ENCODE measurements around the gene ETNPPL. TPM values are rescaled to one million over a fixed set of nuclear protein-coding genes. Genes with fewer than 3 reads are reported as not detected.

ETNPPL gene
- total and polyA plus RNA-seq, 2 donors (not counting 3 experiments of a cell fraction or from before 2014, with no cell fraction given), result not detected

DNA sequence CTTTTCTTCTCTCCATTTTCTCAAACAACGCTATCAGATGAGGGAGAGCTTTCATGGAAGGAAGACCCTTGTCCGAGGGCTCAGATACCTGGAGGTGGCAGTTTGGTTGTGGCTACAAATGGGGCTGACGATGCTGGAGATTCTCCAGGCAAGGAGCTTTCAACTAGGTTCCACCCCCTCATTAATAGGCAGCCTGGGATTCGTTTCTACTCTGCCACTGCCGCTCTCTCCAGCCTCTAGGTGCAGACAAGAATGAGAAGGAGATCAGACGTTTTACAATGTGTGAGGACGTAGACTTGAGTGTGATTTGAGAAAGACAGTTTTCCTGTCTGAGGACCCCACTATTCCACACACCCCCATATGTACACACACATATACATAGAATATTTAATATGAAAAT lies 53.1 kb downstream of the ETNPPL start:
- TF ChIP-seq, protein P1, sequence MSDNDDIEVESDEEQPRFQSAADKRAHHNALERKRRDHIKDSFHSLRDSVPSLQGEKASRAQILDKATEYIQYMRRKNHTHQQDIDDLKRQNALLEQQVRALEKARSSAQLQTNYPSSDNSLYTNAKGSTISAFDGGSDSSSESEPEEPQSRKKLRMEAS (IDR thresholded peaks at IDR 0.05; ENCODE audit: insufficient read depth, insufficient read length), result no peak
- TF ChIP-seq JUN (IDR thresholded peaks at IDR 0.05; ENCODE audit: borderline replicate concordance, insufficient read depth, insufficient read length, low read depth) (no peak), FOS (IDR thresholded peaks at IDR 0.05; ENCODE audit: borderline replicate concordance, insufficient read depth, low read length) (no peak), EZH2 (IDR thresholded peaks at IDR 0.05; ENCODE audit: borderline replicate concordance, low read depth, low read length, severe bottlenecking) (no peak), GATA2 (IDR thresholded peaks at IDR 0.05; ENCODE audit: insufficient read depth, insufficient read length, low read depth, low read length) (no peak), POLR2AphosphoS5 (IDR thresholded peaks at IDR 0.05; ENCODE audit: insufficient read depth, low read depth, low read length) (no peak), POLR2A (IDR thresholded peaks at IDR 0.05; ENCODE audit: low read depth, low read length) (no peak), MYC (IDR thresholded peaks at IDR 0.05; ENCODE audit: low read depth, low read length) (no peak)
- TF ChIP-seq, protein P2, sequence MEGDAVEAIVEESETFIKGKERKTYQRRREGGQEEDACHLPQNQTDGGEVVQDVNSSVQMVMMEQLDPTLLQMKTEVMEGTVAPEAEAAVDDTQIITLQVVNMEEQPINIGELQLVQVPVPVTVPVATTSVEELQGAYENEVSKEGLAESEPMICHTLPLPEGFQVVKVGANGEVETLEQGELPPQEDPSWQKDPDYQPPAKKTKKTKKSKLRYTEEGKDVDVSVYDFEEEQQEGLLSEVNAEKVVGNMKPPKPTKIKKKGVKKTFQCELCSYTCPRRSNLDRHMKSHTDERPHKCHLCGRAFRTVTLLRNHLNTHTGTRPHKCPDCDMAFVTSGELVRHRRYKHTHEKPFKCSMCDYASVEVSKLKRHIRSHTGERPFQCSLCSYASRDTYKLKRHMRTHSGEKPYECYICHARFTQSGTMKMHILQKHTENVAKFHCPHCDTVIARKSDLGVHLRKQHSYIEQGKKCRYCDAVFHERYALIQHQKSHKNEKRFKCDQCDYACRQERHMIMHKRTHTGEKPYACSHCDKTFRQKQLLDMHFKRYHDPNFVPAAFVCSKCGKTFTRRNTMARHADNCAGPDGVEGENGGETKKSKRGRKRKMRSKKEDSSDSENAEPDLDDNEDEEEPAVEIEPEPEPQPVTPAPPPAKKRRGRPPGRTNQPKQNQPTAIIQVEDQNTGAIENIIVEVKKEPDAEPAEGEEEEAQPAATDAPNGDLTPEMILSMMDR (IDR thresholded peaks at IDR 0.05; ENCODE audit: extremely low read depth in 1 of 2, insufficient read depth in 1 of 2, low read depth in 1 of 2, low read length in 2 of 2), result no peak
- Histone ChIP-seq H3K27me3 (ENCODE audit: control insufficient read depth in 2 of 2, insufficient read depth in 2 of 2, low read length in 2 of 2) (peaks cover 0 to 2% of the 10 kb centered on the region in 2 experiments), H3K4me2 (ENCODE audit: insufficient read depth, low read length) (no peak overlapping the region), H3K9ac (replicated peaks; ENCODE audit: extremely low read depth, insufficient read depth, low read length) (no peak overlapping the region), H3K9me1 (replicated peaks; ENCODE audit: control insufficient read depth, extremely low read depth, insufficient read depth, low read length) (no peaks in the 10 kb centered on the region), H3K79me2 (ENCODE audit: control insufficient read depth, insufficient read depth, low read length) (no peaks in the 10 kb centered on the region), H3K36me3 (ENCODE audit: control insufficient read depth in 2 of 2, extremely low read depth in 1 of 2, insufficient read depth in 2 of 2, low read length in 2 of 2) (no peaks in the 10 kb centered on the region), H3K9me3 (replicated peaks; ENCODE audit: control insufficient read depth, insufficient read depth, low read length) (no peaks in the 10 kb centered on the region), H2AFZ (ENCODE audit: low read depth, low read length) (no peak overlapping the region), H3K4me3 (replicated peaks in 1 of 3; ENCODE audit: insufficient read depth in 1 of 3, low read depth in 1 of 3, low read length in 3 of 3) (no peak overlapping the region), H3K27ac (ENCODE audit: insufficient read depth, low read depth, low read length) (no peak overlapping the region), H4K20me1 (replicated peaks; ENCODE audit: control insufficient read depth, extremely low read depth, insufficient read depth, low read length) (no peaks in the 10 kb centered on the region), H3K4me1 (ENCODE audit: control insufficient read depth, extremely low read depth, insufficient read depth, low read length) (no peaks in the 10 kb centered on the region)
- DNase-seq (ENCODE audit: low read depth, low spot score) (no peak), FAIRE-seq (no peak)
- ChIA-PET POLR2A (no interaction called here), CTCF (interaction anchor here (0.6 kb wide), 1 partner anchor 1340 kb away, joined by 3 read pairs; no protein-coding TSS in a partner anchor)
- BruUV-seq (replicated peaks), result no TSS peak
- dilution Hi-C loops (cut with MboI; ENCODE audit: extremely low pct_ligation_motif_present, low sequenced_read_pairs), result no loop called here
- intact Hi-C loops (cut with micrococcal nuclease), result no loop called here

Data from endothelial cell of umbilical vein (primary cell).